Keratinocyte (primary cell): Measurements from ENCODE around the gene BRSK2. TPM values are rescaled to one million over a fixed set of nuclear protein-coding genes. Genes with fewer than 3 reads are reported as not detected.

Source experiments
- DNase-seq: peaks from one replicate; pipeline ENCODE4 v3.0.0-alpha.2; 2011; ENCODE audit warnings: low read depth, missing footprints, low spot score
- FAIRE-seq: peaks from 2 replicates; lab custom pipeline; 2011; peaks lifted over from hg19 to GRCh38; lab: Jason Lieb, UNC
- H2AFZ ChIP-seq: 2 replicates; pipeline ENCODE4 v1.6.0; 2012; ENCODE audit warnings: low read length, control low read depth, inconsistent platforms; ENCODE audit not compliant: control insufficient read depth
- H3K27ac ChIP-seq: 2 replicates; pipeline ENCODE4 v1.5.1; 2011; ENCODE audit warnings: low read length; ENCODE audit not compliant: control insufficient read depth, insufficient read depth
- H3K27me3 ChIP-seq: 3 replicates; pipeline ENCODE4 v1.6.0; 2011; ENCODE audit warnings: low read length; ENCODE audit not compliant: control insufficient read depth, insufficient read depth; ENCODE audit errors: extremely low read depth
- H3K36me3 ChIP-seq, 2 experiments: 2 replicates in 1 of 2; 3 replicates in 1 of 2; pipeline ENCODE4 v1.5.1; 2011; ENCODE audit warnings: low read length in 2 of 2, mild to moderate bottlenecking in 1 of 2; ENCODE audit not compliant: control insufficient read depth in 2 of 2, insufficient read depth in 2 of 2; ENCODE audit errors: extremely low read depth in 1 of 2
- H3K4me1 ChIP-seq: 3 replicates; pipeline ENCODE4 v1.5.1; 2011; ENCODE audit warnings: low read length; ENCODE audit not compliant: control insufficient read depth, insufficient read depth; ENCODE audit errors: extremely low read depth
- H3K4me2 ChIP-seq: 3 replicates; pipeline ENCODE4 v1.6.0; 2011; ENCODE audit warnings: low read depth, low read length; ENCODE audit not compliant: control insufficient read depth, insufficient read depth; ENCODE audit errors: extremely low read depth
- H3K4me3 ChIP-seq, 3 experiments: fragments of 200-600 bp in 1 of 3; sonication (generic) in 1 of 3; 2 replicates in 2 of 3; 3 replicates in 1 of 3; pipeline ENCODE4 v1.5.1; 2011 to 2016; ENCODE audit warnings: low read length in 3 of 3, mild to moderate bottlenecking in 3 of 3, control low read depth in 2 of 3, inconsistent platforms in 1 of 3, low read depth in 1 of 3, mixed read lengths in 1 of 3, mixed run types in 1 of 3, moderate library complexity in 1 of 3; ENCODE audit not compliant: control insufficient read depth in 2 of 3, insufficient read depth in 2 of 3; ENCODE audit errors: extremely low read depth in 1 of 3
- H3K79me2 ChIP-seq: 2 replicates; pipeline ENCODE4 v1.6.0; 2012; ENCODE audit warnings: low read length; ENCODE audit not compliant: control insufficient read depth, insufficient read depth
- H3K9ac ChIP-seq: 3 replicates; pipeline ENCODE4 v1.6.0; 2011; ENCODE audit warnings: low read length; ENCODE audit not compliant: control insufficient read depth, insufficient read depth; ENCODE audit errors: extremely low read depth
- H3K9me1 ChIP-seq: 3 replicates; pipeline ENCODE4 v1.6.0; 2011; ENCODE audit warnings: low read length; ENCODE audit not compliant: control insufficient read depth, insufficient read depth; ENCODE audit errors: extremely low read depth
- H3K9me3 ChIP-seq: 2 replicates; pipeline ENCODE4 v1.5.1; 2012; ENCODE audit warnings: low read depth, low read length; ENCODE audit not compliant: control insufficient read depth
- H4K20me1 ChIP-seq: 3 replicates; pipeline ENCODE4 v1.6.0; 2011; ENCODE audit warnings: low read length; ENCODE audit not compliant: control insufficient read depth, insufficient read depth; ENCODE audit errors: extremely low read depth
- CTCF ChIP-seq, 3 experiments: IDR thresholded peaks in 1 of 3; conservative IDR thresholded peaks in 1 of 3; optimal IDR thresholded peaks in 1 of 3; 2 replicates in 2 of 3; 3 replicates in 1 of 3; pipeline versions ENCODE3 to v1.5.1; 2011; ENCODE audit warnings: low read length in 3 of 3, mild to moderate bottlenecking in 3 of 3, moderate library complexity in 2 of 3, control low read depth in 1 of 3, inconsistent platforms in 1 of 3; ENCODE audit not compliant: insufficient read depth in 2 of 3; ENCODE audit errors: extremely low read depth in 1 of 3
- EZH2 ChIP-seq: IDR thresholded peaks from one replicate; pipeline ENCODE4 v1.6.1; 2012; ENCODE audit warnings: inconsistent platforms, mild to moderate bottlenecking, low read length, moderate library complexity
- dilution Hi-C: fragments of 300-500 bp; cut with MboI; formaldehyde crosslinking; loops from one replicate; pipeline ENCODE4 v1.7.0; 2020; ENCODE audit warnings: low sequenced_read_pairs; ENCODE audit not compliant: extremely low pct_ligation_motif_present
- polyA plus RNA-seq, 5 experiments: library from polyadenylated mRNA; depleted of rRNA in 3 of 5; stranded (reverse) in 3 of 5; stranded (forward) in 1 of 5; unstranded in 1 of 5; fragments of >200 nt; gene quantifications; 1 replicate in 1 of 5; 2 replicates in 3 of 5; 3 replicates in 1 of 5; pipeline versions ENCODE4 v1.2.1 to v1.2.3, GENCODE V29; 2011 to 2012; ENCODE audit warnings: missing spikeins in 2 of 5, low read depth in 1 of 5, low replicate concordance in 1 of 5

Gene BRSK2
- polyA plus RNA-seq, 1 donor (not counting 4 experiments of a cell fraction or from before 2014, with no cell fraction given) = 0.09 TPM

GRCh38 chr11:1398528-1399235 is 8.9 kb downstream of the BRSK2 start:
- H3K27ac ChIP-seq = no peak overlapping the region
- H3K27me3 ChIP-seq = no peaks in the 10 kb centered on the region
- no peaks in the 10 kb centered on the region for H3K79me2 ChIP-seq
- DNase-seq (no peak), FAIRE-seq (no peak)
- H3K9me3 ChIP-seq = no peaks in the 10 kb centered on the region
- no peak for TF ChIP-seq EZH2
- no peak for TF ChIP-seq CTCF (optimal IDR thresholded peaks at IDR 0.05 in 1 of 3, IDR thresholded peaks at IDR 0.05 in 1 of 3, conservative IDR thresholded peaks at IDR 0.05 in 1 of 3; ENCODE audit: extremely low read depth in 1 of 3, insufficient read depth in 2 of 3, low read length in 3 of 3)
- dilution Hi-C loops = no loop called here
- H3K9ac ChIP-seq = no peak overlapping the region
- H4K20me1 ChIP-seq = no peaks in the 10 kb centered on the region
- H3K4me2 ChIP-seq = no peak overlapping the region
- H3K4me1 ChIP-seq = no peaks in the 10 kb centered on the region
- no peaks in the 10 kb centered on the region for H3K9me1 ChIP-seq
- no peaks in the 10 kb centered on the region for H3K36me3 ChIP-seq
- no peak overlapping the region for H3K4me3 ChIP-seq
- H2AFZ ChIP-seq = no peak overlapping the region

GRCh38 chr11:1399386-1400316 is 9.9 kb downstream of the BRSK2 start:
- Histone ChIP-seq H3K4me3 (no peak overlapping the region), H3K9ac (no peak overlapping the region), H3K79me2 (no peaks in the 10 kb centered on the region), H3K36me3 (no peaks in the 10 kb centered on the region), H4K20me1 (no peaks in the 10 kb centered on the region), H3K27me3 (no peaks in the 10 kb centered on the region), H3K4me2 (no peak overlapping the region), H2AFZ (no peak overlapping the region), H3K9me3 (no peaks in the 10 kb centered on the region), H3K9me1 (no peaks in the 10 kb centered on the region), H3K27ac (no peak overlapping the region), H3K4me1 (no peaks in the 10 kb centered on the region)
- FAIRE-seq = no peak
- dilution Hi-C loops = no loop called here
- TF ChIP-seq EZH2 = no peak
- TF ChIP-seq CTCF (optimal IDR thresholded peaks at IDR 0.05 in 1 of 3, IDR thresholded peaks at IDR 0.05 in 1 of 3, conservative IDR thresholded peaks at IDR 0.05 in 1 of 3; ENCODE audit: extremely low read depth in 1 of 3, insufficient read depth in 2 of 3, low read length in 3 of 3) = no peak
- no peak for DNase-seq
